Memory B cell (primary cell): ENCODE results near the gene MPV17L.
"Not testable (repeated sequence)": the region's sequence is repeated elsewhere in the genome, so short reads cannot be mapped to it uniquely, and the experiment has no call there.

ENCODE experiments used
- ATAC-seq: fragments of 150-1000 bp; cut with Tn5 transposase; 2 replicates; pipeline ENCODE4 v1.10.0; 2021; ENCODE audit warnings: low read depth, mild to moderate bottlenecking, moderate library complexity
- DNase-seq, 2 donors: peaks; one replicate each; pipeline ENCODE4 v3.0.0; 2022; ENCODE audit warnings: low spot score in 2 of 2
- H3K27ac Mint-ChIP-seq: one replicate; pipeline ENCODE4 v1.8.0; 2022; ENCODE audit warnings: mild to moderate bottlenecking, moderate library complexity, mixed read lengths
- H3K27me3 Mint-ChIP-seq: one replicate; pipeline ENCODE4 v1.8.0; 2022; ENCODE audit warnings: mixed read lengths
- H3K36me3 Mint-ChIP-seq: one replicate; pipeline ENCODE4 v1.8.0; 2022; ENCODE audit warnings: mild to moderate bottlenecking, mixed read lengths
- H3K4me1 Mint-ChIP-seq: one replicate; pipeline ENCODE4 v1.8.0; 2022; ENCODE audit warnings: mixed read lengths
- H3K4me3 Mint-ChIP-seq: one replicate; pipeline ENCODE4 v1.8.0; 2022; ENCODE audit warnings: mild to moderate bottlenecking, moderate library complexity, mixed read lengths
- H3K9me3 Mint-ChIP-seq: one replicate; pipeline ENCODE4 v1.8.0; 2022; ENCODE audit warnings: mixed read lengths

Gene MPV17L

GRCh38 chr16:15450624-15451023 is 55.1 kb downstream of the MPV17L start:
- H3K27ac Mint-ChIP-seq, result no peak overlapping the region
- ATAC-seq (no peak), DNase-seq (no peak)
- H3K9me3 Mint-ChIP-seq, result no peaks in the 10 kb centered on the region
- H3K4me1 Mint-ChIP-seq, result peaks cover 2% of the 10 kb centered on the region
- H3K4me3 Mint-ChIP-seq, result no peak overlapping the region
- H3K27me3 Mint-ChIP-seq, result no peaks in the 10 kb centered on the region
- peaks cover 9% of the 10 kb centered on the region for H3K36me3 Mint-ChIP-seq

GRCh38 chr16:15451098-15451731 is 55.7 kb downstream of the MPV17L start:
- Mint-ChIP-seq H3K36me3 (peaks cover 7% of the 10 kb centered on the region), H3K9me3 (no peaks in the 10 kb centered on the region), H3K4me1 (peaks cover 2% of the 10 kb centered on the region), H3K4me3 (no peak overlapping the region), H3K27me3 (no peaks in the 10 kb centered on the region), H3K27ac (no peak overlapping the region)
- ATAC-seq, result no peak
- DNase-seq, result no peak

GRCh38 chr16:15452246-15452855 is 56.8 kb downstream of the MPV17L start:
- Mint-ChIP-seq H3K4me3 (no peak overlapping the region), H3K27ac (no peak overlapping the region)

GRCh38 chr16:15453296-15453695 is 57.7 kb downstream of the MPV17L start:
- H3K36me3 Mint-ChIP-seq, H3K9me3 Mint-ChIP-seq, H3K27ac Mint-ChIP-seq, ATAC-seq, DNase-seq, H3K4me1 Mint-ChIP-seq, H3K4me3 Mint-ChIP-seq, H3K27me3 Mint-ChIP-seq: not testable (repeated sequence)

More at GRCh38 chr16:15452246-15452855, 56.8 kb downstream of the MPV17L start:
- DNase-seq, result no peak
- H3K9me3 Mint-ChIP-seq, result no peaks in the 10 kb centered on the region
- no peak for ATAC-seq
- peaks cover 7% of the 10 kb centered on the region for H3K36me3 Mint-ChIP-seq
- H3K4me1 Mint-ChIP-seq, result peaks cover 2% of the 10 kb centered on the region
- no peaks in the 10 kb centered on the region for H3K27me3 Mint-ChIP-seq

- H3K36me3 Mint-ChIP-seq, H3K4me1 Mint-ChIP-seq, ATAC-seq, DNase-seq, H3K27ac Mint-ChIP-seq, H3K4me3 Mint-ChIP-seq, H3K9me3 Mint-ChIP-seq, H3K27me3 Mint-ChIP-seq: not testable (repeated sequence)
Observed at GRCh38 chr16:15454933-15455332, 59.4 kb downstream of the MPV17L start.

- no peak for ATAC-seq
- no peak overlapping the region for H3K4me3 Mint-ChIP-seq
- H3K27ac Mint-ChIP-seq, result no peak overlapping the region
- H3K9me3 Mint-ChIP-seq, result peaks cover 1% of the 10 kb centered on the region
- peaks cover 2% of the 10 kb centered on the region for H3K27me3 Mint-ChIP-seq
- peaks cover 4% of the 10 kb centered on the region for H3K36me3 Mint-ChIP-seq
- peaks cover 2% of the 10 kb centered on the region for H3K4me1 Mint-ChIP-seq
- no peak for DNase-seq
Observed at GRCh38 chr16:15457400-15457799, 61.8 kb downstream of the MPV17L start.

- H3K4me3 Mint-ChIP-seq, result no peak overlapping the region
- peaks cover 4% of the 10 kb centered on the region for H3K36me3 Mint-ChIP-seq
- H3K9me3 Mint-ChIP-seq, result peaks cover 1% of the 10 kb centered on the region
- no peak for DNase-seq
- no peak for ATAC-seq
- H3K4me1 Mint-ChIP-seq, result peaks cover 2% of the 10 kb centered on the region
- H3K27me3 Mint-ChIP-seq, result peaks cover 2% of the 10 kb centered on the region
- H3K27ac Mint-ChIP-seq, result no peak overlapping the region
Observed at GRCh38 chr16:15457958-15458357, 62.4 kb downstream of the MPV17L start.

GRCh38 chr16:15459791-15460190 is 64.2 kb downstream of the MPV17L start:
- H3K4me3 Mint-ChIP-seq, result no peak overlapping the region
- no peak for ATAC-seq
- no peak overlapping the region for H3K27ac Mint-ChIP-seq
- H3K36me3 Mint-ChIP-seq, result peaks cover 1% of the 10 kb centered on the region
- H3K27me3 Mint-ChIP-seq, result peaks cover 2% of the 10 kb centered on the region
- H3K9me3 Mint-ChIP-seq, result peaks cover 1% of the 10 kb centered on the region
- no peak for DNase-seq
- no peaks in the 10 kb centered on the region for H3K4me1 Mint-ChIP-seq

- H3K9me3 Mint-ChIP-seq, result peaks cover 1% of the 10 kb centered on the region
- peaks cover 2% of the 10 kb centered on the region for H3K27me3 Mint-ChIP-seq
- ATAC-seq (no peak), DNase-seq (no peak)
- peaks cover 1% of the 10 kb centered on the region for H3K36me3 Mint-ChIP-seq
- no peak overlapping the region for H3K4me3 Mint-ChIP-seq
- no peak overlapping the region for H3K27ac Mint-ChIP-seq
- H3K4me1 Mint-ChIP-seq, result no peaks in the 10 kb centered on the region
Observed at GRCh38 chr16:15460601-15461000, 65.0 kb downstream of the MPV17L start.

GRCh38 chr16:15461376-15461775 is 65.8 kb downstream of the MPV17L start:
- Mint-ChIP-seq H3K4me3 (no peak overlapping the region), H3K9me3 (peaks cover 1% of the 10 kb centered on the region), H3K36me3 (peaks cover 1% of the 10 kb centered on the region), H3K27ac (no peak overlapping the region), H3K4me1 (no peaks in the 10 kb centered on the region), H3K27me3 (peaks cover 2% of the 10 kb centered on the region)
- DNase-seq, result no peak
- ATAC-seq, result no peak
